ENCODE measurements around the gene AMBRA1. TPM values are rescaled to one million over a fixed set of nuclear protein-coding genes. Genes with fewer than 3 reads are reported as not detected.

The AMBRA1 gene
- total and polyA plus RNA-seq, 8 donors: 4.6 to 59.4 (median 23.3) TPM

- Histone ChIP-seq H3K4me3 (no peak overlapping the region), H3K4me1 (no peaks in the 10 kb centered on the region), H3K36me3 (peaks cover 46 to 99% (median 95%) of the 10 kb centered on the region in 4 donors), H3K9me3 (no peaks in the 10 kb centered on the region), H3K27me3 (no peaks in the 10 kb centered on the region), H3K27ac (no peak overlapping the region)
- TF ChIP-seq EP300 (IDR thresholded peaks at IDR 0.05) (no peak), POLR2AphosphoS5 (IDR thresholded peaks at IDR 0.05) (no peak), POLR2A (IDR thresholded peaks at IDR 0.05) (no peak), CTCF (IDR thresholded peaks at IDR 0.05) (no peak)
- intact Hi-C loops (cut with DNase I; ENCODE audit: low total_unique reads): no loop called here
- no peak for DNase-seq
- WGBS, 5 donors: 57 to 91% (median 72%) methylated on average over 5 of the region's 5 CpGs
Observed at GRCh38 chr11:46410021-46410420, 183.8 kb downstream of the AMBRA1 start.

- H3K9me3 ChIP-seq: no peaks in the 10 kb centered on the region
- H3K27ac ChIP-seq: no peak overlapping the region
- DNase-seq: no peak
- H3K36me3 ChIP-seq: peaks cover 38 to 99% (median 95%) of the 10 kb centered on the region in 4 donors
- no peaks in the 10 kb centered on the region for H3K27me3 ChIP-seq
- intact Hi-C loops (cut with DNase I; ENCODE audit: low total_unique reads): no loop called here
- WGBS, 5 donors: 90 to 100% (median 94%) methylated on average over 5 to 6 of the region's 6 CpGs
- no peaks in the 10 kb centered on the region for H3K4me1 ChIP-seq
- H3K4me3 ChIP-seq: no peak overlapping the region
- TF ChIP-seq POLR2A (IDR thresholded peaks at IDR 0.05) (no peak), EP300 (IDR thresholded peaks at IDR 0.05) (no peak), CTCF (IDR thresholded peaks at IDR 0.05) (no peak), POLR2AphosphoS5 (IDR thresholded peaks at IDR 0.05) (no peak)
Observed at GRCh38 chr11:46408407-46408986, 185.3 kb downstream of the AMBRA1 start.

GRCh38 chr11:46407635-46408034 is 186.2 kb downstream of the AMBRA1 start:
- intact Hi-C loops (cut with DNase I; ENCODE audit: low total_unique reads): no loop called here
- TF ChIP-seq CTCF (IDR thresholded peaks at IDR 0.05) (no peak), POLR2A (IDR thresholded peaks at IDR 0.05) (no peak), EP300 (IDR thresholded peaks at IDR 0.05) (no peak), POLR2AphosphoS5 (IDR thresholded peaks at IDR 0.05) (no peak)
- 78 to 87% (median 83%) methylated on average over 9 to 10 of the region's 10 CpGs for WGBS, 5 donors
- Histone ChIP-seq H3K4me3 (no peak overlapping the region), H3K4me1 (no peaks in the 10 kb centered on the region), H3K36me3 (peaks cover 41 to 99% (median 95%) of the 10 kb centered on the region in 4 donors), H3K27ac (no peak overlapping the region), H3K27me3 (no peaks in the 10 kb centered on the region), H3K9me3 (no peaks in the 10 kb centered on the region)
- no peak for DNase-seq

DNA sequence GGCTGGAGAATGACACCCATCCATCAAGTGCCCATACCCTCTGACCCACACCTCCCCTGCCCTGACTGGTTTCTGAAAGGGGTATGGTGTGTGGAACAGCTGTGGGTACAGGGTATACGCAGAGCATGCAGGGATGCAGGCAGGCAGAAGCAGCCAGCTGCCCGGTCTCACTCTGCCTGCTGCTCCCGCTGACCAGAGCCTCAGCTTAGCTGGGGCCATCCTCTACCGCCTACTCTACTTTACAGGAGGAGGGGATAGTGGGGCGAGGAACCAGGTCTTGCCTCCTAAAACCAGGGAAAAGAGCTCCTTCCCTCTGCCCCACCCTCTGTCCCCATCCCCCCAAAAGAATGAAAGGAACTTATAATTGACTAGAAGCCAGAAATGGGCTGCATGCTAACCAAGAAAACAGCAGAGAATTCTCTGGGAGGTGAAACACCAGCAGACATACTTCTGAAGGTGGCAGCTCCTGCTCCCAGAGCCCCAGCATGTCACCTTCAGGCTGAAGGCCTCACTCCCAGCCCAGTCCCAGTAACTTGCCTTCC is 189.3 kb downstream of the AMBRA1 start:
- DNase-seq: no peak
- Histone ChIP-seq H3K9me3 (no peaks in the 10 kb centered on the region), H3K27ac (no peak overlapping the region), H3K4me3 (no peak overlapping the region), H3K36me3 (peaks cover 37 to 99% (median 96%) of the 10 kb centered on the region in 4 donors), H3K27me3 (no peaks in the 10 kb centered on the region), H3K4me1 (no peaks in the 10 kb centered on the region)
- intact Hi-C loops (cut with DNase I; ENCODE audit: low total_unique reads): no loop called here
- WGBS, 5 donors: 82 to 93% (median 90%) methylated on average over 5 of the region's 5 CpGs
- TF ChIP-seq POLR2AphosphoS5 (IDR thresholded peaks at IDR 0.05) (no peak), POLR2A (IDR thresholded peaks at IDR 0.05) (no peak), CTCF (IDR thresholded peaks at IDR 0.05) (no peak), EP300 (IDR thresholded peaks at IDR 0.05) (no peak)
